ENCODE measurements around the gene MID2.
"Not testable (repeated sequence)": the region's sequence is repeated elsewhere in the genome, so short reads cannot be mapped to it uniquely, and the experiment has no call there.

MID2 gene

DNA sequence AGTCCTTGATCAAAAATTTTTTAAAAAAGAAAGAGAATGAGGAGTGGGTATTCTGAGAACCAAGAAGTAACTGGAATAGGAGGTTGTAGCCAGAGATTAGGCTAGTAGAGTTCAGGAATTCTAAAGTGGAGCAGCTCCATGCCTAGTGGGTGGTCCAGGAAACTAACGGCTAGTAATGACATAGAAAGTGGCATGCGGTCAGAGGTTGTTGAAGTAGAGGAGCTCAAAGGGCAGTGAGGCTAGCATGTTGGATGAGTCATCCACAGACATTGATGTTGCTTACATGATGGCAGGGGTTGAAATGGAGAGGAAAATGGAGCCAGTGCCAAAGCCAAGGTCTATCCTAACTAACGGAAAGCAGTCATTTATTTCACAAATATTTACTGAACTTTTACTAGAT, 114.4 kb downstream of the MID2 start:
- H3K9ac ChIP-seq (ENCODE audit: insufficient read length): no peak overlapping the region
- no peak overlapping the region for H3K27ac ChIP-seq
- TF ChIP-seq EZH2 (IDR thresholded peaks at IDR 0.05): no peak
- no peak for TF ChIP-seq POLR2AphosphoS5 (IDR thresholded peaks at IDR 0.05; ENCODE audit: borderline replicate concordance, low read depth, low read length)
- TF ChIP-seq FOXP2 (optimal IDR thresholded peaks at IDR 0.05; ENCODE audit: control extremely low read depth, extremely low read length, insufficient read depth): no peak
- no peaks in the 10 kb centered on the region for H3K36me3 ChIP-seq (ENCODE audit: insufficient read depth, low read length)
- no peaks in the 10 kb centered on the region for H3K9me3 ChIP-seq (ENCODE audit: low read depth, low read length)
- H3K4me3 ChIP-seq: no peak overlapping the region
- DNase-seq (ENCODE audit: low read depth, low spot score): no peak

DNA sequence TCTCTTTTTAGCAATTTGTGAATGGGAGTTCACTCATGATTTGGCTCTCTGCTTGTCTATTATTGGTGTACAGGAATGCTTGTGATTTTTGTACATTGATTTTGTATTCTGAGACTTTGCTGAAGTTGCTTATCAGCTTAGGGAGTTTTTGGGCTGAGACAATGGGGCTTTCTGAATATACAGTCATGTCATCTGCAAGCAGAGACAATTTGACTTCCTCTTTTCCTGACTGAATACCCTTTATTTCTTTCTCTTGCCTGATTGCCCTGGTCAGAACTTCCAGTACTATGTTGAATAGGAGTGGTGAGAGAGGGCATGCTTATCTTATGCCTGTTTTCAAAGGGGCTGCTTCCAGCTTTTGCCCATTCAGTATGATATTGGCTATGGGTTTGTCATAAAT, 129.7 kb downstream of the MID2 start:
- H3K27ac ChIP-seq; H3K4me3 ChIP-seq; H3K9ac ChIP-seq (ENCODE audit: insufficient read length); H3K36me3 ChIP-seq (ENCODE audit: insufficient read depth, low read length); H3K9me3 ChIP-seq (ENCODE audit: low read depth, low read length); DNase-seq (ENCODE audit: low read depth, low spot score): not testable (repeated sequence)

GRCh38 chrX:107968623-107969022, 143.0 kb downstream of the MID2 start:
- Histone ChIP-seq H3K27ac (no peak overlapping the region), H3K36me3 (ENCODE audit: insufficient read depth, low read length) (no peaks in the 10 kb centered on the region), H3K9ac (ENCODE audit: insufficient read length) (no peak overlapping the region), H3K4me3 (no peak overlapping the region), H3K9me3 (ENCODE audit: low read depth, low read length) (no peaks in the 10 kb centered on the region)
- DNase-seq (ENCODE audit: low read depth, low spot score): no peak
- TF ChIP-seq FOXP2 (optimal IDR thresholded peaks at IDR 0.05; ENCODE audit: control extremely low read depth, extremely low read length, insufficient read depth) (no peak), POLR2AphosphoS5 (IDR thresholded peaks at IDR 0.05; ENCODE audit: borderline replicate concordance, low read depth, low read length) (no peak)

- Histone ChIP-seq H3K9ac (ENCODE audit: insufficient read length) (no peak overlapping the region), H3K27ac (no peak overlapping the region), H3K36me3 (ENCODE audit: insufficient read depth, low read length) (no peaks in the 10 kb centered on the region), H3K4me3 (no peak overlapping the region), H3K9me3 (ENCODE audit: low read depth, low read length) (no peaks in the 10 kb centered on the region)
- TF ChIP-seq POLR2AphosphoS5 (IDR thresholded peaks at IDR 0.05; ENCODE audit: borderline replicate concordance, low read depth, low read length) (no peak), FOXP2 (optimal IDR thresholded peaks at IDR 0.05; ENCODE audit: control extremely low read depth, extremely low read length, insufficient read depth) (no peak), EZH2 (IDR thresholded peaks at IDR 0.05) (no peak)
- no peak for DNase-seq (ENCODE audit: low read depth, low spot score)
These were observed 144.4 kb downstream of the MID2 start for GRCh38 chrX:107970073-107970472.

- TF ChIP-seq FOXP2 (optimal IDR thresholded peaks at IDR 0.05; ENCODE audit: control extremely low read depth, extremely low read length, insufficient read depth) (no peak), POLR2AphosphoS5 (IDR thresholded peaks at IDR 0.05; ENCODE audit: borderline replicate concordance, low read depth, low read length) (no peak), EZH2 (IDR thresholded peaks at IDR 0.05) (no peak)
- no peak overlapping the region for H3K27ac ChIP-seq
- no peak for DNase-seq (ENCODE audit: low read depth, low spot score)
- H3K9ac ChIP-seq (ENCODE audit: insufficient read length): no peak overlapping the region
- no peaks in the 10 kb centered on the region for H3K36me3 ChIP-seq (ENCODE audit: insufficient read depth, low read length)
- no peak overlapping the region for H3K4me3 ChIP-seq
- no peaks in the 10 kb centered on the region for H3K9me3 ChIP-seq (ENCODE audit: low read depth, low read length)
These were observed 146.0 kb downstream of the MID2 start for GRCh38 chrX:107971636-107972035.
